ENCODE results near the gene ATP11A.
"Not testable (repeated sequence)": the region's sequence is repeated elsewhere in the genome, so short reads cannot be mapped to it uniquely, and the experiment has no call there.

GRCh38 chr13:112677421-112677962 is 12.3 kb upstream of the ATP11A start:
- TF ChIP-seq ZNF274 (IDR thresholded peaks at IDR 0.05; ENCODE audit: low read depth, low read length); SUZ12 (IDR thresholded peaks at IDR 0.05; ENCODE audit: extremely low read depth, insufficient read depth, insufficient read length); YY1 (IDR thresholded peaks at IDR 0.05; ENCODE audit: insufficient read depth, insufficient read length): not testable (repeated sequence)

Data from NT2/D1 (cell line).